Fibroblast of lung (primary cell): ENCODE data around the gene SELENOW. TPM values are rescaled to one million over a fixed set of nuclear protein-coding genes. Genes with fewer than 3 reads are reported as not detected.
"Not testable (repeated sequence)": the region's sequence is repeated elsewhere in the genome, so short reads cannot be mapped to it uniquely, and the experiment has no call there.

Experiments used
- DNase-seq, 2 donors: peaks; one replicate each; pipeline versions ENCODE4 v3.0.0 to v3.0.0-alpha.2; 2010; ENCODE audit warnings: low read depth in 2 of 2
- H2AFZ ChIP-seq: 2 replicates; pipeline ENCODE4 v1.5.1; 2012; ENCODE audit warnings: low read length, control low read depth, inconsistent platforms
- H3K27ac ChIP-seq: 2 replicates; pipeline ENCODE4 v1.5.1; 2011; ENCODE audit warnings: low read length, control low read depth; ENCODE audit not compliant: insufficient read depth
- H3K27me3 ChIP-seq: 2 replicates; pipeline ENCODE4 v1.5.1; 2011; ENCODE audit warnings: mild to moderate bottlenecking, low read length; ENCODE audit not compliant: control insufficient read depth, insufficient read depth
- H3K36me3 ChIP-seq: 2 replicates; pipeline ENCODE4 v1.5.1; 2011; ENCODE audit warnings: low read length; ENCODE audit not compliant: control insufficient read depth, insufficient read depth
- H3K4me1 ChIP-seq: 2 replicates; pipeline ENCODE4 v1.5.1; 2011; ENCODE audit warnings: low read length; ENCODE audit not compliant: control insufficient read depth, insufficient read depth; ENCODE audit errors: extremely low read depth
- H3K4me2 ChIP-seq: 2 replicates; pipeline ENCODE4 v1.5.1; 2011; ENCODE audit warnings: low read length, control low read depth; ENCODE audit not compliant: insufficient read depth; ENCODE audit errors: extremely low read depth
- H3K4me3 ChIP-seq, 4 experiments: fragments of 200-600 bp in 1 of 4; sonication (generic) in 1 of 4; replicated peaks in 1 of 4; 2 replicates each; pipeline ENCODE4 v1.5.1; 2011 to 2016; ENCODE audit warnings: low read length in 4 of 4, low read depth in 3 of 4, mild to moderate bottlenecking in 3 of 4, control low read depth in 2 of 4, inconsistent platforms in 1 of 4, mixed read lengths in 1 of 4; ENCODE audit not compliant: insufficient read depth in 1 of 4; ENCODE audit errors: control extremely low read depth in 1 of 4
- H3K79me2 ChIP-seq: 2 replicates; pipeline ENCODE4 v1.5.1; 2012; ENCODE audit warnings: mild to moderate bottlenecking, low read length, inconsistent platforms; ENCODE audit not compliant: control insufficient read depth, insufficient read depth
- H3K9ac ChIP-seq: 2 replicates; pipeline ENCODE4 v1.5.1; 2011; ENCODE audit warnings: mild to moderate bottlenecking, low read length, control low read depth; ENCODE audit not compliant: insufficient read depth
- H3K9me3 ChIP-seq: 2 replicates; pipeline ENCODE4 v1.5.1; 2012; ENCODE audit warnings: low read depth, low read length; ENCODE audit not compliant: control insufficient read depth, insufficient read depth
- H4K20me1 ChIP-seq: 2 replicates; pipeline ENCODE4 v1.5.1; 2011; ENCODE audit warnings: low read length; ENCODE audit not compliant: control insufficient read depth, insufficient read depth; ENCODE audit errors: extremely low read depth
- EZH2 ChIP-seq: IDR thresholded peaks from 2 replicates; pipeline ENCODE4 v1.5.1; 2012; ENCODE audit warnings: low read length, control low read depth, mild to moderate bottlenecking; ENCODE audit errors: missing control alignments
- polyA plus RNA-seq, 2 donors: library from polyadenylated mRNA; depleted of rRNA in 1 of 2; stranded (reverse) in 1 of 2; unstranded in 1 of 2; fragments of >200 nt; gene quantifications; 2 replicates each; pipeline ENCODE4 v1.2.1, GENCODE V29; 2011 to 2012; ENCODE audit warnings: missing spikeins in 1 of 2
- total RNA-seq: library from RNA; depleted of rRNA; stranded (reverse); fragments of >200 nt; gene quantifications from 2 replicates; pipeline ENCODE4 v1.2.1, GENCODE V29; 2014
- TF ChIP-seq, protein P1 (sequence below), 2 donors: IDR thresholded peaks in 1 of 2; conservative IDR thresholded peaks in 1 of 2; 1 replicate in 1 of 2; 2 replicates in 1 of 2; pipeline ENCODE4 v1.5.1; 2011 to 2012; ENCODE audit warnings: low read length in 2 of 2, control low read depth in 1 of 2, inconsistent platforms in 1 of 2, low read depth in 1 of 2, mild to moderate bottlenecking in 1 of 2

SELENOW gene
- total and polyA plus RNA-seq, 2 donors (not counting 1 experiment from before 2014, with no cell fraction given): 155 to 250 TPM

DNA sequence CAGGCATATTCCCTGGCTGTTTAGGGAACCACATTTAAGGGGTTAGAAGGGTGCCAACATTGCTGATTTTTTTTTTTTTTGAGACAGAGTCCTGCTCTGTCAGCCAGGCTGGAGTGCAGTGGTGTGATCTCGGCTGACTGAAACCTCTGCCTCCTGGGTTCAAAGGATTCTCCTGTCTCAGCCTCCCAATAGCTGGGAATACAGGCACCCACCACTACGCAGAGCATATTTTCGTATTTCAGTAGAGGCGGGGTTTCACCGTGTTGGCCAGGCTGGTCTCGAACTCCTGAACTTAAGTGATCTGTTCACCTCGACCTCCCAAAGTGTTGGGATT lies 35.5 kb downstream of the SELENOW start:
- DNase-seq: no peak
- Histone ChIP-seq H3K9ac (no peak overlapping the region), H2AFZ (no peak overlapping the region), H3K36me3 (no peaks in the 10 kb centered on the region), H3K27ac (no peak overlapping the region), H3K9me3 (no peaks in the 10 kb centered on the region), H3K79me2 (no peaks in the 10 kb centered on the region), H3K4me1 (no peaks in the 10 kb centered on the region), H4K20me1 (no peaks in the 10 kb centered on the region), H3K27me3 (no peaks in the 10 kb centered on the region), H3K4me3 (no peak overlapping the region), H3K4me2 (no peak overlapping the region)
- TF ChIP-seq, protein P1, sequence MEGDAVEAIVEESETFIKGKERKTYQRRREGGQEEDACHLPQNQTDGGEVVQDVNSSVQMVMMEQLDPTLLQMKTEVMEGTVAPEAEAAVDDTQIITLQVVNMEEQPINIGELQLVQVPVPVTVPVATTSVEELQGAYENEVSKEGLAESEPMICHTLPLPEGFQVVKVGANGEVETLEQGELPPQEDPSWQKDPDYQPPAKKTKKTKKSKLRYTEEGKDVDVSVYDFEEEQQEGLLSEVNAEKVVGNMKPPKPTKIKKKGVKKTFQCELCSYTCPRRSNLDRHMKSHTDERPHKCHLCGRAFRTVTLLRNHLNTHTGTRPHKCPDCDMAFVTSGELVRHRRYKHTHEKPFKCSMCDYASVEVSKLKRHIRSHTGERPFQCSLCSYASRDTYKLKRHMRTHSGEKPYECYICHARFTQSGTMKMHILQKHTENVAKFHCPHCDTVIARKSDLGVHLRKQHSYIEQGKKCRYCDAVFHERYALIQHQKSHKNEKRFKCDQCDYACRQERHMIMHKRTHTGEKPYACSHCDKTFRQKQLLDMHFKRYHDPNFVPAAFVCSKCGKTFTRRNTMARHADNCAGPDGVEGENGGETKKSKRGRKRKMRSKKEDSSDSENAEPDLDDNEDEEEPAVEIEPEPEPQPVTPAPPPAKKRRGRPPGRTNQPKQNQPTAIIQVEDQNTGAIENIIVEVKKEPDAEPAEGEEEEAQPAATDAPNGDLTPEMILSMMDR (conservative IDR thresholded peaks at IDR 0.05 in 1 of 2, IDR thresholded peaks at IDR 0.05 in 1 of 2; ENCODE audit: low read depth in 1 of 2, low read length in 2 of 2): no peak
- no peak for TF ChIP-seq EZH2

DNA sequence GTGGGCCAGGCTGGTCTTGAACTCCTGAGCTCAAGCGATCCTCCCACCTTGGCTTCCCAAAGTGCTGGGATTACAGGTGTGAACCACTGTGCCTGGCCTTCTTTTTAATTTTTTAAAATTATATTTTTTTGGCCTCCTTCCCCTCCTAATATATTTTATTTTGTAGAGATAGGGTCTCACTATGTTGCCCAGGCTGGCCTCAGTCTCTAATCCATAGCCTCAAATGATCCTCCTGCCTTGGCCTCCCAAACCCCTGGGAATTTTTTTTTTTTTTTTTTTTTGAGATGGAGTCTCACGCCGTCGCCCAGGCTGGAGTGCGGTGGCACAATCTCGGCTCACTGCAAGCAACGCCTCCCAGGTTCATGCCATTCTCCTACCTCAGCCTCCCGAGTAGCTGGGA lies 37.8 kb downstream of the SELENOW start:
- not testable (repeated sequence) for DNase-seq, H3K4me1 ChIP-seq, H3K9ac ChIP-seq, H3K4me3 ChIP-seq, H4K20me1 ChIP-seq, H3K27ac ChIP-seq, H3K9me3 ChIP-seq, H2AFZ ChIP-seq, H3K36me3 ChIP-seq, H3K27me3 ChIP-seq, H3K4me2 ChIP-seq, H3K79me2 ChIP-seq

DNA sequence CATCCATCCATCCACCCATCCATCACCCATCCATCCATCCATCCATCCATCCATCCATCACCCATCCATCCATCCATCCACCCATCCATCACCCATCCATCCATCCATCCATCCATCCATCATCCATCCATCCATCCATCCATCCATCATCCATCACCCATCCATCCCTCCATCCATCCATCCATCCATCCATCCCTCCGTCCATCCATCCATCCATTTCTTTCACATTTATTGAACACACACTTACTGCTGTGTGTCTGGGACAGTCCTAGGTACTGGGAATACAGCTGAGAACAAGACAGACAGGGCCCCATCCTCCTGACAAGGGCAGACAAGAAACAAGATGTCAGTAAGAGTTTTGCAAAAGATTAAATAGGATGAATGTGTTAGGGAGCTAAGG lies 39.7 kb downstream of the SELENOW start:
- not testable (repeated sequence) for H3K4me3 ChIP-seq, H3K36me3 ChIP-seq, H4K20me1 ChIP-seq, H3K27ac ChIP-seq, DNase-seq, H2AFZ ChIP-seq, H3K4me1 ChIP-seq, H3K79me2 ChIP-seq, H3K9ac ChIP-seq, H3K9me3 ChIP-seq, H3K4me2 ChIP-seq
- H3K27me3 ChIP-seq: peaks cover 17% of the 10 kb centered on the region

DNA sequence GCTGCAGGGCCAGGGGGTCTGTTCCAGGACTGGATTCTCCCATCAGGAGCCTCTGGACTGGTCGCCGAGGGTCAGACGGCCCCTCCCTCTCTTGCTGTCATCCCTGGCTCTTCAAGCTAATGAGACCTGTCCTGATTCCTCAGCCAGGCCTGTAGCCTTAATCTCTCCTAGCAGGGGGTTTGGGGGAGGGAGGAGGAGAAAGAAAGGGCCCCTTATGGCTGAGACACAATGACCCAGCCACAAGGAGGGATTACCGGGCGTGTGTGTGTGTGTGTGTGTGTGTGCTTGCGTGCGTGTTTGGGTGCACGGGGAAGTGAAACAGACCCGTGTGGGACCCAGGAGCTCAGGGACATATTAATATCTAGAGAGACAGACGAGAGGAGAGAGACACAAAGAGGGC lies 41.4 kb downstream of the SELENOW start:
- no peaks in the 10 kb centered on the region for H4K20me1 ChIP-seq
- H3K4me1 ChIP-seq: no peaks in the 10 kb centered on the region

More for the DNA sequence above, 41.4 kb downstream of the SELENOW start:
- Histone ChIP-seq H3K27me3 (peaks cover 19% of the 10 kb centered on the region), H3K79me2 (no peaks in the 10 kb centered on the region), H3K36me3 (no peaks in the 10 kb centered on the region), H3K9ac (no peak overlapping the region), H3K27ac (no peak overlapping the region), H3K9me3 (no peaks in the 10 kb centered on the region), H2AFZ (no peak overlapping the region), H3K4me2 (no peak overlapping the region), H3K4me3 (no peak overlapping the region)
- TF ChIP-seq EZH2: no peak
- TF ChIP-seq, protein P1 (conservative IDR thresholded peaks at IDR 0.05 in 1 of 2, IDR thresholded peaks at IDR 0.05 in 1 of 2; ENCODE audit: low read depth in 1 of 2, low read length in 2 of 2): no peak
- DNase-seq: no peak
